H9 (cell line): ENCODE measurements around the gene POLR2J2. TPM values are rescaled to one million over a fixed set of nuclear protein-coding genes. Genes with fewer than 3 reads are reported as not detected.
"Not testable (repeated sequence)": the region's sequence is repeated elsewhere in the genome, so short reads cannot be mapped to it uniquely, and the experiment has no call there.

Experiments used
- DNase-seq: peaks from one replicate; pipeline ENCODE4 v3.0.0-alpha.2; 2017
- H2AFZ ChIP-seq: one replicate; pipeline ENCODE4 v1.6.1; 2013; ENCODE audit warnings: mild to moderate bottlenecking, low read length, control low read depth, moderate library complexity
- H2AK5ac ChIP-seq: 2 replicates; pipeline ENCODE4 v1.6.1; 2013; ENCODE audit warnings: low read length, control low read depth, mixed read lengths; ENCODE audit not compliant: insufficient read length
- H2BK120ac ChIP-seq: one replicate; pipeline ENCODE4 v1.6.1; 2013; ENCODE audit warnings: low read depth, mild to moderate bottlenecking, low read length, control low read depth, inconsistent platforms; ENCODE audit not compliant: poor library complexity, severe bottlenecking
- H2BK12ac ChIP-seq: 2 replicates; pipeline ENCODE4 v1.6.1; 2013; ENCODE audit warnings: low read length, control low read depth, mixed read lengths, low read depth; ENCODE audit not compliant: insufficient read length
- H2BK15ac ChIP-seq: 2 replicates; pipeline ENCODE4 v1.6.1; 2013; ENCODE audit warnings: low read depth, low read length, control low read depth
- H2BK20ac ChIP-seq: one replicate; pipeline ENCODE4 v1.6.1; 2013; ENCODE audit warnings: low read depth, mild to moderate bottlenecking, low read length, control low read depth, inconsistent platforms; ENCODE audit not compliant: poor library complexity, severe bottlenecking
- H2BK5ac ChIP-seq: 2 replicates; pipeline ENCODE4 v1.6.1; 2013; ENCODE audit warnings: low read length, control low read depth, mixed read lengths; ENCODE audit not compliant: insufficient read length
- H3K14ac ChIP-seq: 2 replicates; pipeline ENCODE4 v1.6.1; 2013; ENCODE audit warnings: low read length, control low read depth; ENCODE audit not compliant: insufficient read depth
- H3K18ac ChIP-seq: 2 replicates; pipeline ENCODE4 v1.6.1; 2013; ENCODE audit warnings: low read depth, mild to moderate bottlenecking, mixed read lengths, low read length, control low read depth; ENCODE audit not compliant: insufficient read length
- H3K23ac ChIP-seq: 2 replicates; pipeline ENCODE4 v1.6.1; 2013; ENCODE audit warnings: low read length, control low read depth, mixed read lengths, low read depth; ENCODE audit not compliant: insufficient read length
- H3K23me2 ChIP-seq: 2 replicates; pipeline ENCODE4 v1.6.1; 2013; ENCODE audit warnings: low read depth, mild to moderate bottlenecking, mixed read lengths, low read length, control low read depth; ENCODE audit not compliant: insufficient read length, poor library complexity, severe bottlenecking
- H3K27ac ChIP-seq: 2 replicates; pipeline ENCODE4 v1.5.1; 2013; ENCODE audit warnings: low read length, control low read depth, mixed read lengths, low read depth; ENCODE audit not compliant: insufficient read length
- H3K27me3 ChIP-seq: 2 replicates; pipeline ENCODE4 v1.6.1; 2013; ENCODE audit warnings: low read length, control low read depth, inconsistent platforms; ENCODE audit not compliant: insufficient read depth
- H3K4ac ChIP-seq: 2 replicates; pipeline ENCODE4 v1.6.1; 2013; ENCODE audit warnings: low read depth, mild to moderate bottlenecking, control low read depth, inconsistent platforms, low read length, moderate library complexity
- H3K4me1 ChIP-seq: 2 replicates; pipeline ENCODE4 v1.6.1; 2013; ENCODE audit warnings: low read length, control low read depth, inconsistent platforms; ENCODE audit not compliant: insufficient read depth
- H3K4me2 ChIP-seq: 2 replicates; pipeline ENCODE4 v1.6.1; 2013; ENCODE audit warnings: low read length, control low read depth, mixed read lengths; ENCODE audit not compliant: insufficient read length, insufficient read depth
- H3K56ac ChIP-seq: 2 replicates; pipeline ENCODE4 v1.6.1; 2013; ENCODE audit warnings: low read depth, mild to moderate bottlenecking, mixed read lengths, low read length, control low read depth; ENCODE audit not compliant: insufficient read length
- H3K79me1 ChIP-seq: 2 replicates; pipeline ENCODE4 v1.6.1; 2013; ENCODE audit warnings: low read depth, mild to moderate bottlenecking, moderate library complexity, low read length, control low read depth, inconsistent platforms; ENCODE audit not compliant: insufficient read depth, poor library complexity, severe bottlenecking
- H3K79me2 ChIP-seq: 2 replicates; pipeline ENCODE4 v1.6.1; 2013; ENCODE audit warnings: low read length, control low read depth, inconsistent platforms; ENCODE audit not compliant: insufficient read depth
- H3K9ac ChIP-seq: 2 replicates; pipeline ENCODE4 v1.6.1; 2013; ENCODE audit warnings: low read length, control low read depth, mixed read lengths; ENCODE audit not compliant: insufficient read length; ENCODE audit errors: extremely low read depth
- H3K9me3 ChIP-seq: one replicate; pipeline ENCODE4 v1.6.1; 2013; ENCODE audit warnings: low read depth, low read length, inconsistent platforms; ENCODE audit not compliant: control insufficient read depth
- H3T11ph ChIP-seq: one replicate; pipeline ENCODE4 v1.6.1; 2013; ENCODE audit warnings: mild to moderate bottlenecking, low read length, control low read depth, inconsistent platforms
- H4K20me1 ChIP-seq: one replicate; pipeline ENCODE4 v1.6.1; 2013; ENCODE audit not compliant: control insufficient read depth, insufficient read length, insufficient read depth
- H4K5ac ChIP-seq: 2 replicates; pipeline ENCODE4 v1.6.1; 2013; ENCODE audit warnings: low read depth, mild to moderate bottlenecking, mixed read lengths, low read length, control low read depth; ENCODE audit not compliant: insufficient read length
- H4K8ac ChIP-seq: replicated peaks from 2 replicates; pipeline ENCODE4 v1.6.1; 2013; ENCODE audit warnings: low read length, control low read depth, mixed read lengths, low read depth; ENCODE audit not compliant: insufficient read length
- H4K91ac ChIP-seq: 2 replicates; pipeline ENCODE4 v1.6.1; 2013; ENCODE audit warnings: low read depth, mild to moderate bottlenecking, moderate library complexity, mixed read lengths, low read length, control low read depth; ENCODE audit not compliant: insufficient read length
- H3K27ac Mint-ChIP-seq, 3 experiments: 2 replicates in 2 of 3; 3 replicates in 1 of 3; pipeline ENCODE4 v1.8.0; 2020 to 2021; ENCODE audit warnings: mixed read lengths in 3 of 3, mild to moderate bottlenecking in 1 of 3, moderate library complexity in 1 of 3
- H3K27me3 Mint-ChIP-seq: 2 replicates; pipeline ENCODE4 v1.8.0; 2021; ENCODE audit warnings: low read depth, mild to moderate bottlenecking, moderate library complexity, mixed read lengths
- H3K36me3 Mint-ChIP-seq, 3 experiments: 2 replicates in 2 of 3; 3 replicates in 1 of 3; pipeline ENCODE4 v1.8.0; 2020 to 2021; ENCODE audit warnings: low read depth in 3 of 3, mixed read lengths in 3 of 3; ENCODE audit not compliant: insufficient read depth in 1 of 3
- H3K4me1 Mint-ChIP-seq, 2 experiments: 2 replicates each; pipeline ENCODE4 v1.8.0; 2020; ENCODE audit warnings: mixed read lengths in 2 of 2
- H3K4me3 Mint-ChIP-seq, 2 experiments: 2 replicates in 1 of 2; 3 replicates in 1 of 2; pipeline ENCODE4 v1.8.0; 2020 to 2021; ENCODE audit warnings: mild to moderate bottlenecking in 2 of 2, mixed read lengths in 2 of 2, moderate library complexity in 1 of 2
- H3K9me3 Mint-ChIP-seq, 2 experiments: 2 replicates in 1 of 2; 3 replicates in 1 of 2; pipeline ENCODE4 v1.8.0; 2020; ENCODE audit warnings: mild to moderate bottlenecking in 2 of 2, mixed read lengths in 2 of 2, moderate library complexity in 1 of 2
- WGBS: extraction: QIAGEN DNeasy Blood & Tissue Kit; methylation state at CpG from one replicate; pipeline ENCODE4 v1.1.7; 2013; ENCODE audit warnings: missing lambda C conversion rate, low lambda C conversion rate, mixed read lengths; ENCODE audit not compliant: insufficient read length; ENCODE audit errors: extremely low coverage; 5-methylcytosine and 5-hydroxymethylcytosine counted together
- total RNA-seq: library from RNA; stranded (reverse); gene quantifications from 2 replicates; pipeline ENCODE4 v1.2.1, GENCODE V29; 2021

POLR2J2 gene
- total RNA-seq, 1 experiment from 2014 or later, result 3.6 TPM

DNA sequence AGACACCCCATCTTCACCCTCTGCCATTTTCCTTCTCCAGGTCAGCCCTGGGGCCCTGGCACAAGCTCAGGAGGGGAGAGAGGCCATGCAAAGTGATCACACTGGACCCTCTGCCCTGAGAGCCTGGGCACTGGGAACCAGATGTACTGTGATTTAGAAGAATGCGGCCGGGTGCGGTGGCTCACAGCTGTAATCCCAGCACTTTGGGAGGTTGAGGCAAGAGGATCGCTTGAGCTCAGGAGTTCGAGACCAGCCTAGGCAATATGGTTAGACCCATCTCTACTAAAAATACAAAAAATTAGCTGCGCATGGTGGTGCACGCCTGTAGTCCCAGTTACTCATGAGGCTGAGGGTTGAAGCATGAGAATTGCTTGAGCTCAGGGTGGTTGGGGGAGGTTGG is 23.6 kb downstream of the POLR2J2 start:
- not testable (repeated sequence) for H3K4me1 ChIP-seq, H3T11ph ChIP-seq, H2AK5ac ChIP-seq, H3K27ac Mint-ChIP-seq, H3K4me3 Mint-ChIP-seq, H3K36me3 Mint-ChIP-seq, H3K4ac ChIP-seq, H3K14ac ChIP-seq, H3K27ac ChIP-seq, H3K18ac ChIP-seq, H2BK15ac ChIP-seq, H4K8ac ChIP-seq, H3K56ac ChIP-seq, H3K79me2 ChIP-seq, H3K27me3 Mint-ChIP-seq, H3K23me2 ChIP-seq, H2AFZ ChIP-seq, H2BK120ac ChIP-seq, H3K27me3 ChIP-seq, H2BK5ac ChIP-seq, H4K20me1 ChIP-seq, H2BK20ac ChIP-seq, H3K9ac ChIP-seq, H3K4me2 ChIP-seq, H3K79me1 ChIP-seq, H3K23ac ChIP-seq, H2BK12ac ChIP-seq, H4K91ac ChIP-seq, H3K9me3 Mint-ChIP-seq, H3K4me1 Mint-ChIP-seq, H4K5ac ChIP-seq, DNase-seq, H3K9me3 ChIP-seq
- WGBS, result no CpG with 5 or more reads among the region's 7 CpGs

DNA sequence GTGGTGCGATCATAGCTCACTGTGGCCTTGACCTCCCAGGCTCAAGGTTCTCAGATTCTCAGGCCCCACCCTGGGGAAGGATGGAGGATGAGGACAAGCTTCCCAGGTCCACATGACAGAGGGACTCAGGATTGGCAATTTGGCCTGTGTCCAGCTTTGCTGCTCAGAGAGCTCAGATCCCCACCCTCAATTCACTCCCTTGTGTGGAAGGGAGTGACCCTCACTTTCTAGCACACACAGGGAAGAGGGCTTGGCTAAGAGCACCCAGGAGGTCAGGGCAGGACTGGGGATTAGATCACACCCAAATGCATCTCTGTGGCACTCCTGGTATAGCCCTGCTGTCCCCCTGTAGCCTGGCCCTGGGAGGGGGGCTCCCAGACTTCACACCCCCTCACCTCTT is 28.1 kb downstream of the POLR2J2 start:
- H3K9ac ChIP-seq, H4K8ac ChIP-seq, H3T11ph ChIP-seq, H3K36me3 Mint-ChIP-seq, H4K91ac ChIP-seq, H3K27ac Mint-ChIP-seq, H2BK120ac ChIP-seq, H2BK5ac ChIP-seq, H3K4me3 Mint-ChIP-seq, H3K9me3 ChIP-seq, H3K4me1 ChIP-seq, H2AK5ac ChIP-seq, H2BK20ac ChIP-seq, H2BK12ac ChIP-seq, H3K79me1 ChIP-seq, H3K79me2 ChIP-seq, H2BK15ac ChIP-seq, H3K23ac ChIP-seq, H3K4me1 Mint-ChIP-seq, H2AFZ ChIP-seq, H3K27me3 Mint-ChIP-seq, H3K4me2 ChIP-seq, H3K18ac ChIP-seq, H3K27me3 ChIP-seq, H3K4ac ChIP-seq, H3K56ac ChIP-seq, H3K27ac ChIP-seq, H3K9me3 Mint-ChIP-seq, H3K14ac ChIP-seq, H3K23me2 ChIP-seq, H4K20me1 ChIP-seq, H4K5ac ChIP-seq, DNase-seq: not testable (repeated sequence)
- WGBS, result no CpG with 5 or more reads among the region's 1 CpG
